ENCODE measurements around the gene BEST2.

BEST2 gene

DNA sequence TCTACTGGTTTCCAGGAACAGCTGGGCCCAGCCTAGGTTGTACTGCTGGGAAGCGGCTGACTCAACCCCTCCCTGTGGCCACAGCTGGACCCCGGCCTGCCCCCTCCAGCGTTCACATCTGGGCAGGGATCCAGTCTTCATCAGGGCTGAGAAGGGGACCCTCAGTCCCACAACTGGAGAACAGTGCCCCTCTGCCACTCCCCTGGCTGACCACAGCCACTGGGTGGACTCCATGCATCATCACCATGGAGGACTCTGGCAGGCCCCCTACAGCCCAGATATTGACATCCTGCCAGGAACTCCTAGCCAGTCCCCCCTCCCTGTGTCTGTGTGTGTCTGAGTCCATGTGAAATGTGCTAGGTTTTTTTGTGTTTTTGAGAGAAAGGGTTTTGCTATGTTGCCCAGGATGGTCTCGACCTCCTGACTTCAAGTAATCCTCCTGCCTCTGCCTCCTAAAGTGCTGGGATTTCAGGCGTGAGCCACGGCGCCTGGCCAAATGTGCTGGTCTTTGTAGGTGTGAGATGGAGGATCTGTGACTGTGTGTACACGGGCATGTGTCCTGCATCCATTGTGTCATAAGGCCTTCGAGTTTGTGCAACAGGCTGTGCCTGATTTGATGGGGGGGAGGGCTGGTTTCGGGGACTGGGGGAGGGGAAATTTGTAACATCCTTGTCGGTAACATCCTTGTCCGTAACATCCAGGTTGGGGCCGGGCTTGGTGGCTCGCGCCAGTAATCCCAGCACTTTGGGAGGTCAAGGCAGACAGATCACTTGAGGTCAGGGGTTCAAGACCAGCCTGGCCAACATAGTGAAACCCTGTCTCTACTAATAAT lies 27.8 kb downstream of the BEST2 start:
- Histone ChIP-seq H3K27me3 (ENCODE audit: control insufficient read depth, insufficient read depth, low read length) (no peaks in the 10 kb centered on the region), H3K9me3 (ENCODE audit: control insufficient read depth, insufficient read depth, low read length) (no peaks in the 10 kb centered on the region), H3K36me3 (ENCODE audit: control insufficient read depth, insufficient read depth, low read length) (no peaks in the 10 kb centered on the region; the same call in 1 of the 2 replicates), H3K27ac (ENCODE audit: low read length) (no peak overlapping the region), H3K4me3 (ENCODE audit: low read length) (no peak overlapping the region), H3K4me1 (ENCODE audit: control insufficient read depth, insufficient read depth, low read length) (peaks cover 14% of the 10 kb centered on the region; the same call in 1 of the 2 replicates)
- DNase-seq (ENCODE audit: low read depth, low spot score) = no peak
- WGBS (ENCODE audit: insufficient coverage, insufficient read length) = no CpG with 5 or more reads among the region's 15 CpGs

GRCh38 chr19:12782174-12782423 lies 30.5 kb downstream of the BEST2 start:
- Histone ChIP-seq H3K9me3 (ENCODE audit: control insufficient read depth, insufficient read depth, low read length) (no peaks in the 10 kb centered on the region), H3K27me3 (ENCODE audit: control insufficient read depth, insufficient read depth, low read length) (no peaks in the 10 kb centered on the region), H3K4me3 (ENCODE audit: low read length) (peak overlapping the region; percentile 43; the same call in 1 of the 2 replicates), H3K36me3 (ENCODE audit: control insufficient read depth, insufficient read depth, low read length) (no peaks in the 10 kb centered on the region; the same call in 1 of the 2 replicates), H3K4me1 (ENCODE audit: control insufficient read depth, insufficient read depth, low read length) (peaks cover 14% of the 10 kb centered on the region; the same call in 1 of the 2 replicates), H3K27ac (ENCODE audit: low read length) (no peak overlapping the region)
- no CpG with 5 or more reads among the region's 12 CpGs for WGBS (ENCODE audit: insufficient coverage, insufficient read length)
- DNase-seq (ENCODE audit: low read depth, low spot score) = no peak

GRCh38 chr19:12782424-12783290 lies 31.1 kb downstream of the BEST2 start:
- Histone ChIP-seq H3K36me3 (ENCODE audit: control insufficient read depth, insufficient read depth, low read length) (no peaks in the 10 kb centered on the region; the same call in 1 of the 2 replicates), H3K27me3 (ENCODE audit: control insufficient read depth, insufficient read depth, low read length) (no peaks in the 10 kb centered on the region), H3K9me3 (ENCODE audit: control insufficient read depth, insufficient read depth, low read length) (no peaks in the 10 kb centered on the region), H3K27ac (ENCODE audit: low read length) (no peak overlapping the region), H3K4me3 (ENCODE audit: low read length) (peak overlapping the region; percentile 43), H3K4me1 (ENCODE audit: control insufficient read depth, insufficient read depth, low read length) (peaks cover 13% of the 10 kb centered on the region; the same call in 1 of the 2 replicates)
- no peak for DNase-seq (ENCODE audit: low read depth, low spot score)
- WGBS (ENCODE audit: insufficient coverage, insufficient read length) = no CpG with 5 or more reads among the region's 88 CpGs

GRCh38 chr19:12783291-12783848 lies 31.8 kb downstream of the BEST2 start:
- Histone ChIP-seq H3K27ac (ENCODE audit: low read length) (no peak overlapping the region), H3K4me1 (ENCODE audit: control insufficient read depth, insufficient read depth, low read length) (peaks cover 14% of the 10 kb centered on the region), H3K36me3 (ENCODE audit: control insufficient read depth, insufficient read depth, low read length) (no peaks in the 10 kb centered on the region; the same call in 1 of the 2 replicates), H3K27me3 (ENCODE audit: control insufficient read depth, insufficient read depth, low read length) (no peaks in the 10 kb centered on the region), H3K4me3 (ENCODE audit: low read length) (peak overlapping the region; percentile 43; the same call in 1 of the 2 replicates), H3K9me3 (ENCODE audit: control insufficient read depth, insufficient read depth, low read length) (no peaks in the 10 kb centered on the region)
- WGBS (ENCODE audit: insufficient coverage, insufficient read length) = no CpG with 5 or more reads among the region's 16 CpGs
- DNase-seq (ENCODE audit: low read depth, low spot score) = no peak

GRCh38 chr19:12783849-12784393 lies 32.3 kb downstream of the BEST2 start:
- H3K27ac ChIP-seq (ENCODE audit: low read length) = no peak overlapping the region
- WGBS (ENCODE audit: insufficient coverage, insufficient read length) = no CpG with 5 or more reads among the region's 19 CpGs
- no peaks in the 10 kb centered on the region for H3K9me3 ChIP-seq (ENCODE audit: control insufficient read depth, insufficient read depth, low read length)
- no peak for DNase-seq (ENCODE audit: low read depth, low spot score)
- H3K4me1 ChIP-seq (ENCODE audit: control insufficient read depth, insufficient read depth, low read length) = peaks cover 18% of the 10 kb centered on the region
- H3K4me3 ChIP-seq (ENCODE audit: low read length) = no peak overlapping the region
- H3K36me3 ChIP-seq (ENCODE audit: control insufficient read depth, insufficient read depth, low read length) = no peaks in the 10 kb centered on the region; the same call in 1 of the 2 replicates
- H3K27me3 ChIP-seq (ENCODE audit: control insufficient read depth, insufficient read depth, low read length) = no peaks in the 10 kb centered on the region

DNA sequence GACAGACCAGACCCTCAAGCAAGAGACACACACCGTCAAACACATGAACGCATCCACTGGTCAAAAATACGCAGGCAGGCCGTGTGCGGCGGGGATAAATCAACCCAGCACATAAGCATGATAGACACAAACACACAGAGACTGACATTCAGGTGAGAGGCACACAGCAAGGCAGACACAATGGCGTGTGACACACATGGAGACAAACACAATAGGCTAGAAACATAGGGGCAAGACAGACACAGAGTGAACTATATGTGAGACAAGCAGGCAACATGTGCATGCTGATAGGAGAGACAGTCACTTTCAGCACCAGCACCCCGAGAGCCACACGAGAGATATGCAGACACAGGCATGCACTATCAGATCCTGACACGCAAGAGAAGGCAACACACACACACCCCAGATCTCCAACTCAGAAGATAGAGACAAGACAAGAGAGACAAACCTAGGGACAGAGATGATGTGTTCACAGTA lies 32.8 kb downstream of the BEST2 start:
- no peaks in the 10 kb centered on the region; the same call in 1 of the 2 replicates for H3K36me3 ChIP-seq (ENCODE audit: control insufficient read depth, insufficient read depth, low read length)
- H3K4me1 ChIP-seq (ENCODE audit: control insufficient read depth, insufficient read depth, low read length) = peaks cover 18% of the 10 kb centered on the region
- H3K4me3 ChIP-seq (ENCODE audit: low read length) = no peak overlapping the region
- H3K27ac ChIP-seq (ENCODE audit: low read length) = no peak overlapping the region
- WGBS (ENCODE audit: insufficient coverage, insufficient read length) = no CpG with 5 or more reads among the region's 10 CpGs
- no peak for DNase-seq (ENCODE audit: low read depth, low spot score)
- H3K9me3 ChIP-seq (ENCODE audit: control insufficient read depth, insufficient read depth, low read length) = no peaks in the 10 kb centered on the region
- no peaks in the 10 kb centered on the region for H3K27me3 ChIP-seq (ENCODE audit: control insufficient read depth, insufficient read depth, low read length)

DNA sequence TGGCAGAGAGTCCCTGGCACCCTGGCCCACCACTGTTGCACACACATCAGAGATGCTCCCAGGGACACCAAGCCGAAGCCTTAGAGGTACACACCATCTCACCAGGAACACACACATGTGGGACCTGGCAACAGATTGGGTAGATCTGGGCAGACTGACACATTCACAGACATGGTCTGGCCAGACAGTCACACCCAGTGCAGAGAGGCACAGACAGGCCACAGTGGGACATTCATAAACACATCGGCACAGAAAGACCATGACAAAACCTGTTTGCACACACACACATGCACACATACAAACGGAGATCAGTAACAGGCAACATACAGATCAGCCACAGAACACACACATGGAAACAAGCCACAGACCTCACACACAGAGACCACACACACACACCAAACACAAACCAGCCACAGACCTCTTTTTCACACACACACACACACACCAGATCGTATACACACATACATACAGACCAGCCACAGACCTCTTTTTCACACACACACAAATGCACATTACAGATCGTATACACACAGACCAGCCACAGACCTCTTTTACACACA lies 33.4 kb downstream of the BEST2 start:
- no peak overlapping the region for H3K27ac ChIP-seq (ENCODE audit: low read length)
- H3K4me1 ChIP-seq (ENCODE audit: control insufficient read depth, insufficient read depth, low read length) = peaks cover 17% of the 10 kb centered on the region
- H3K27me3 ChIP-seq (ENCODE audit: control insufficient read depth, insufficient read depth, low read length) = no peaks in the 10 kb centered on the region
- no peak for DNase-seq (ENCODE audit: low read depth, low spot score)
- no peaks in the 10 kb centered on the region; the same call in 1 of the 2 replicates for H3K36me3 ChIP-seq (ENCODE audit: control insufficient read depth, insufficient read depth, low read length)
- no peaks in the 10 kb centered on the region for H3K9me3 ChIP-seq (ENCODE audit: control insufficient read depth, insufficient read depth, low read length)
- H3K4me3 ChIP-seq (ENCODE audit: low read length) = no peak overlapping the region
- WGBS (ENCODE audit: insufficient coverage, insufficient read length) = no CpG with 5 or more reads among the region's 5 CpGs

GRCh38 chr19:12785431-12786031 lies 33.9 kb downstream of the BEST2 start:
- H3K4me1 ChIP-seq (ENCODE audit: control insufficient read depth, insufficient read depth, low read length) = peaks cover 17% of the 10 kb centered on the region
- WGBS (ENCODE audit: insufficient coverage, insufficient read length) = no CpG with 5 or more reads among the region's 4 CpGs
- no peak overlapping the region for H3K4me3 ChIP-seq (ENCODE audit: low read length)
- DNase-seq (ENCODE audit: low read depth, low spot score) = no peak
- H3K36me3 ChIP-seq (ENCODE audit: control insufficient read depth, insufficient read depth, low read length) = no peaks in the 10 kb centered on the region; the same call in 1 of the 2 replicates
- no peak overlapping the region for H3K27ac ChIP-seq (ENCODE audit: low read length)
- H3K27me3 ChIP-seq (ENCODE audit: control insufficient read depth, insufficient read depth, low read length) = no peaks in the 10 kb centered on the region
- no peaks in the 10 kb centered on the region for H3K9me3 ChIP-seq (ENCODE audit: control insufficient read depth, insufficient read depth, low read length)

- H3K36me3 ChIP-seq (ENCODE audit: control insufficient read depth, insufficient read depth, low read length) = no peaks in the 10 kb centered on the region; the same call in 1 of the 2 replicates
- no peaks in the 10 kb centered on the region for H3K27me3 ChIP-seq (ENCODE audit: control insufficient read depth, insufficient read depth, low read length)
- no peak overlapping the region for H3K4me3 ChIP-seq (ENCODE audit: low read length)
- no peaks in the 10 kb centered on the region for H3K9me3 ChIP-seq (ENCODE audit: control insufficient read depth, insufficient read depth, low read length)
- DNase-seq (ENCODE audit: low read depth, low spot score) = no peak
- no peak overlapping the region for H3K27ac ChIP-seq (ENCODE audit: low read length)
- WGBS (ENCODE audit: insufficient coverage, insufficient read length) = no CpG with 5 or more reads among the region's 18 CpGs
- peaks cover 17% of the 10 kb centered on the region for H3K4me1 ChIP-seq (ENCODE audit: control insufficient read depth, insufficient read depth, low read length)
These were observed 34.7 kb downstream of the BEST2 start for GRCh38 chr19:12786141-12786870.
